Retinal pigment epithelial cell (primary cell): ENCODE data around the gene CALML6.

Source experiments
- DNase-seq: peaks from one replicate; pipeline ENCODE4 v3.0.0-alpha.2; 2010; ENCODE audit warnings: low read depth
- H3K4me3 ChIP-seq: 2 replicates; pipeline ENCODE4 v1.5.1; 2011; ENCODE audit warnings: mild to moderate bottlenecking, low read length, control low read depth, moderate library complexity
- CTCF ChIP-seq: conservative IDR thresholded peaks from 2 replicates; pipeline ENCODE4 v1.5.1; 2011; ENCODE audit warnings: low read depth, low read length, control low read depth, inconsistent platforms

The CALML6 gene

GRCh38 chr1:1941211-1941841 is 26.3 kb downstream of the CALML6 start:
- no peak overlapping the region for H3K4me3 ChIP-seq
- no peak for TF ChIP-seq CTCF
- no peak for DNase-seq

GRCh38 chr1:1941868-1942752 is 27.1 kb downstream of the CALML6 start:
- no peak overlapping the region for H3K4me3 ChIP-seq
- TF ChIP-seq CTCF = no peak
- DNase-seq = no peak

- no peak for DNase-seq
- no peak for TF ChIP-seq CTCF
- no peak overlapping the region for H3K4me3 ChIP-seq
These were observed 27.9 kb downstream of the CALML6 start for GRCh38 chr1:1942753-1943656.

DNA sequence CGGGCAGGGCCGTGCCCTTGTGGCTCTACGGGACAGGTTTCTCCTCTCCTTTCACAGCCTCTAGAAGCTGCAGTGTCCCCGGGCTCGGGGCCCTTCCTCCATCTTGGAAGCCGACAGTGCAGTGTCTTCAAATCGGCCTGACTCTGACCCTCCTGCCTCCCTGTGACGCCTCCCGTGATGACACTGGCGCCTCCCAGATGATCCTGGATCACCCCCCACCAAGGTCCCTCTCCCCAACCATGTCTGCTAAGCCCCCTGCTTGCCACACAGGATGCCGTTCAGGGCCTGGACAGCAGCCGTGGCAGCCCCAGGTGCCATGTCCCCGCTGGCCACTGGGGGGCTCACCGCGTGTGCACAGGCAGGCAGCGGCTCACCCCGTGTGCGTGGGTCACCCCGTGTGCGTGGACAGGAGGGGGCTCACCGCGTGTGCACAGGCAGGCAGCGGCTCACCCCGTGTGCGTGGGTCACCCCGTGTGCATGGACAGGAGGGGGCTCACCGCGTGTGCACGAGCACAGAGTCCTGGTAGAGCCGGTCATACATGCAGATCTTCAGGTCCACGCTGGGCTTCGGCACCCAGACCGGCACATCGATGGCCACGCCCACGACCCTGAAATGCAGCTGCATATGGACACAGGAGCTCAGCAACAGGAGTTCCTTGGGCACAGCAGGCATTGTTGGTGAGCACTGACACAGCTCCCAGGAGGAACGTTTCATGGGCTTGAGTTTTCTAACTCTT is 28.9 kb downstream of the CALML6 start:
- DNase-seq = no peak
- H3K4me3 ChIP-seq = peak overlapping the region; percentile 25
- peak; percentile 82 for TF ChIP-seq CTCF

DNA sequence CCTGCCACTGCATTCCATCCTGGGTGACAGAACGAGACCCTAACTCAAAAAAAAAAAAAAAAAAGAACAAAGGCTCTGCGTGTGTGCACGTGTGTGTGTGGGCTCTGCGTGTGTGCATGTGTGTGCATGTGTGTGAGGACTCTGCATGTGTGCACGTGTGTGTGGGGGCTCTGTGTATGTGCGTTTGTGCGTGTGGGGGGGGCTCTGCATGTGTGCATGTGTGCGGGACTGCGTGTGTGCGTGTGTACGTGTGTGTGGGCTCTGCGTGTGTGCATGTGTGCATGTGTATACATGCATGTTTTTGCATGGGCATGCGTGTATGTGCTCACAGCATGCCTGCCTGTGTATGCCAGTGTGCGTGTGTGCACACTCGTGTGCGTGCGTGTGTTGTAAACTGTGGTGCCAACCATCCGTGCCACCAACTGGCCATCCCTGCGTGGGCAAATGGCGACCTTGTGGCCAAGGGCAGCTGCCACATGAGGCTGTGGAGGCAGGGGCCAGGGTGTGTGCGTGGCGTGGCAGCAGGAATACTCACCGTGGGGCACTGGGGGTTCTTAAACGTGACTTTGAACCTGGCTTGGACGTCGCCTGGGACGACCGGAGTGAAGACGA is 30.8 kb downstream of the CALML6 start:
- TF ChIP-seq CTCF = no peak
- DNase-seq = no peak
- no peak overlapping the region for H3K4me3 ChIP-seq

DNA sequence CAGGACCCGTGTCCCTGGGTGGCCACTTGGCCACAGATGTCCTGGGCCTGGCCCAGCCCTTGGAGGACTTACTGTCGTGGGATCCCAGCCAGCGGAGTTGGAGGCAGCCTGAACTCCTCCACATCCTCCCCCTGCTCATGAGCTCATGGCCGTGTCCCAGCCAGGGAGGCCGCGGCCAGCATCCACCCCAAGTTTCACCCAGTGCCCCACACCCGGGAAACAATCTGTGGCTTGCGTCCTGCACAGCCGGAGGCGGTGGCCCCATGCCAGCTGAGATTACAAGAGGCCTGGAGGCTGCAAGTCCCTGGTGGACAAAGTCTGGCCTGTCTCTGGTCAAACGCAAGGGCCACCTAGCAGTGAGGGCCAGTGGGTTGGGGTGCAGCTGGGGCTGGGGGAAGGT is 31.5 kb downstream of the CALML6 start:
- no peak for DNase-seq
- no peak for TF ChIP-seq CTCF

More for the DNA sequence above, 31.5 kb downstream of the CALML6 start:
- no peak overlapping the region for H3K4me3 ChIP-seq
